WERI-Rb-1 (cell line): ENCODE measurements around the gene GNLY.

Experiments
- DNase-seq: peaks from one replicate; pipeline ENCODE4 v3.0.0-alpha.2; 2020
- H3K27ac ChIP-seq: fragments of 250-450 bp; sonication (Bioruptor Pico); 2 replicates; pipeline ENCODE4 v1.5.1; 2020; ENCODE audit warnings: mild to moderate bottlenecking, moderate library complexity
- H3K27me3 ChIP-seq: fragments of 250-450 bp; sonication (Bioruptor Pico); 2 replicates; pipeline ENCODE4 v1.5.1; 2021; ENCODE audit warnings: mild to moderate bottlenecking, low read depth, moderate library complexity; ENCODE audit not compliant: insufficient read depth, severe bottlenecking
- H3K36me3 ChIP-seq: fragments of 250-450 bp; sonication (Bioruptor Pico); 2 replicates; pipeline ENCODE4 v1.5.1; 2020; ENCODE audit warnings: mild to moderate bottlenecking, moderate library complexity
- H3K4me3 ChIP-seq: 2 replicates; pipeline ENCODE4 v1.5.1; 2011; ENCODE audit warnings: low read depth, mild to moderate bottlenecking, control low read depth, low read length
- H3K9me3 ChIP-seq: fragments of 250-450 bp; sonication (Bioruptor Pico); 2 replicates; pipeline ENCODE4 v1.5.1; 2021; ENCODE audit warnings: mild to moderate bottlenecking, moderate library complexity; ENCODE audit not compliant: severe bottlenecking
- TF ChIP-seq, protein P1 (sequence below): IDR thresholded peaks from 2 replicates; pipeline ENCODE4 v1.5.1; 2011; ENCODE audit warnings: low read depth, mild to moderate bottlenecking, control low read depth, inconsistent platforms, low read length

Gene GNLY

DNA sequence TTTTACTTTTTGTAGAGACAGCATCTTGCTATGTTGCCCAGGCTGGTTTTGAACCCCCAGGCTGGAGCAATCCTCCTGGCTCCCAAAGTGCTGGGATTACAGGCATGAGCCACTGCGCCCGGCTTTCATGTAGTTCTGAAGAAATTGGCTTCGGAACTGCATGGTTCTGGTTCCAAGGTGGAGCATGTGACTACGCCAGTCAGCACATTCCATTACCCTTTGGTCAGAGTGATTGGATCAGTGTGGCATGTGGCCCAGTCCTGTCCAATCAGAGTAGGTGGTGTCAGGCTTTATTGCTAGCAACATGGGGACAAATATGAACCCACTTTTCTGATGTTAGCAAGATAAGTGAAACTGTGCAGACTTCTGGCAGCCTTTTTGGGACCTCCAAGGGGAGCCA lies 43.3 kb downstream of the GNLY start:
- TF ChIP-seq, protein P1, sequence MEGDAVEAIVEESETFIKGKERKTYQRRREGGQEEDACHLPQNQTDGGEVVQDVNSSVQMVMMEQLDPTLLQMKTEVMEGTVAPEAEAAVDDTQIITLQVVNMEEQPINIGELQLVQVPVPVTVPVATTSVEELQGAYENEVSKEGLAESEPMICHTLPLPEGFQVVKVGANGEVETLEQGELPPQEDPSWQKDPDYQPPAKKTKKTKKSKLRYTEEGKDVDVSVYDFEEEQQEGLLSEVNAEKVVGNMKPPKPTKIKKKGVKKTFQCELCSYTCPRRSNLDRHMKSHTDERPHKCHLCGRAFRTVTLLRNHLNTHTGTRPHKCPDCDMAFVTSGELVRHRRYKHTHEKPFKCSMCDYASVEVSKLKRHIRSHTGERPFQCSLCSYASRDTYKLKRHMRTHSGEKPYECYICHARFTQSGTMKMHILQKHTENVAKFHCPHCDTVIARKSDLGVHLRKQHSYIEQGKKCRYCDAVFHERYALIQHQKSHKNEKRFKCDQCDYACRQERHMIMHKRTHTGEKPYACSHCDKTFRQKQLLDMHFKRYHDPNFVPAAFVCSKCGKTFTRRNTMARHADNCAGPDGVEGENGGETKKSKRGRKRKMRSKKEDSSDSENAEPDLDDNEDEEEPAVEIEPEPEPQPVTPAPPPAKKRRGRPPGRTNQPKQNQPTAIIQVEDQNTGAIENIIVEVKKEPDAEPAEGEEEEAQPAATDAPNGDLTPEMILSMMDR = no peak
- Histone ChIP-seq H3K27me3 (no peaks in the 10 kb centered on the region), H3K27ac (no peak overlapping the region), H3K9me3 (peaks cover 4% of the 10 kb centered on the region), H3K4me3 (no peak overlapping the region), H3K36me3 (no peaks in the 10 kb centered on the region)
- no peak for DNase-seq

DNA sequence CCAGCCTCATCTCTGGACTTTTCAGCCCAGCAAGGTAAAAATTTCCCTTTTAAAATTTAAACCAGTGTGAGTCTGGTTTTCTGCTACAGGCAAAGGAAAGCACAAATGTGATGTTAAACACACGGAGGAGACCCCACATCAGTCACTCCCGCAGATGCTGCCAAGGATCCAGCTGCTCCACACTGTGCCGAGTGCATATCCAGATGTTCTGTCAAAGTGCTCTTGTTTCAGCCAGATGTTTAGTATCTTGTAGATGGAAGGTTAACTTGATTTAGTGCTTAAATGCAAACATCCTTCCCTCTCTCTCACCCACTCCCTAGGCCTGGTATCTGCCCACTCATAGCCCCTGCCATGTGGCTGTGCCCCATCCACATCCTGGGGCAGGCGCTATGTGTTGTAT lies 43.8 kb downstream of the GNLY start:
- no peak for DNase-seq
- Histone ChIP-seq H3K36me3 (no peaks in the 10 kb centered on the region), H3K27ac (no peak overlapping the region), H3K27me3 (no peaks in the 10 kb centered on the region), H3K4me3 (no peak overlapping the region), H3K9me3 (peaks cover 4% of the 10 kb centered on the region)
- TF ChIP-seq, protein P1 = no peak

DNA sequence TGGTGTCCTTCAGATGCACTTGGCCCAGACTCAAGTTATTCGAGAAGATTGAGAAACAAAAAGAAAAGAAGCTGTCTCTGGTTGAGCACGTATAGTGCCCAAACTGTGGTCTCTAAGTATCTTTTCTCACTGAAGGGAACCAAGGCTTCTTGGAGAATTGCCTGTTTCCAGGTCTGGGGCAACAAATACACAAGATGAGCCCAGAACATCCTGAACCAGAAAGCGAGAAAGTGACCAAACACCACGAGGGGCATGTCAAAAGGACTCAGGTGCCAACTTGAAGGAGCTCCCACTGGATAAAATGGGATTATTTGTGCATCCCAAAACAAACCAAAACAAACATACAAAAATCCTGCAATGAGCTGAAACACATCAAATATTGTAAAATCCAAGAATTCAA lies 46.0 kb downstream of the GNLY start:
- Histone ChIP-seq H3K4me3 (no peak overlapping the region), H3K36me3 (no peaks in the 10 kb centered on the region), H3K9me3 (peaks cover 4% of the 10 kb centered on the region), H3K27me3 (no peaks in the 10 kb centered on the region), H3K27ac (no peak overlapping the region)
- DNase-seq = no peak
- TF ChIP-seq, protein P1 = no peak

DNA sequence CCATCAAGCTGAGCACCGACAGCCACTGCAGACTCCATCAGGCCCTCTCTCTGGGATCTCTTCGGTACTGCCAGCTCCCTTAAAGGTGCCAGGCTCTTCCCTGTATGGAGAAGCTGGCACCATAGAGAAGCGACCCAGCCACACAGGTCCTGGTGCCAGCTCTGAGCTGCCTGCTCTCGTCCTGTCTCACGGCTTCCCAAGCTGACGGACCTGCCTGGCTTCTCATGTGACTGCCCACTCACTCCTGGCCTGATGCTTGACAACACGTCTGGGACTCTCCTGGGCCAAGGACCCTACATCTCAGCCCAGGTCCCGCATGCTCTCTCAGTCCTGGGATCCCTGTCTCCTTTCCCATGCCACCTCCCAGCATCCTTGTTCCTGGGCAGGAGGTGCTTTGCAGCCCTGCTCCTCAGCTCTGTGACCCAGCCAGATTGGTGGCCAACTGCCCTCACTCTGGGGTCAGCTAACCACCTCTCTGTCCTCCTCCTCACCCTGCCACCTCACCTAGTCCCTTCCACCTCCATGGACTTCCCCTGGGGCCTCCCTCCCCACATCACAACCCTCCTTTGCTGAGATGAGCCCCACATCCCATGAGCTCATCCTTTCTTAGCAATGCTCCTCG lies 47.2 kb downstream of the GNLY start:
- peaks cover 4% of the 10 kb centered on the region for H3K9me3 ChIP-seq
- H3K27ac ChIP-seq = peak overlapping the region; percentile 65; the same call in 1 of the 2 replicates
- H3K4me3 ChIP-seq = no peak overlapping the region
- no peaks in the 10 kb centered on the region for H3K36me3 ChIP-seq
- DNase-seq = no peak
- TF ChIP-seq, protein P1 = no peak
- H3K27me3 ChIP-seq = no peaks in the 10 kb centered on the region

DNA sequence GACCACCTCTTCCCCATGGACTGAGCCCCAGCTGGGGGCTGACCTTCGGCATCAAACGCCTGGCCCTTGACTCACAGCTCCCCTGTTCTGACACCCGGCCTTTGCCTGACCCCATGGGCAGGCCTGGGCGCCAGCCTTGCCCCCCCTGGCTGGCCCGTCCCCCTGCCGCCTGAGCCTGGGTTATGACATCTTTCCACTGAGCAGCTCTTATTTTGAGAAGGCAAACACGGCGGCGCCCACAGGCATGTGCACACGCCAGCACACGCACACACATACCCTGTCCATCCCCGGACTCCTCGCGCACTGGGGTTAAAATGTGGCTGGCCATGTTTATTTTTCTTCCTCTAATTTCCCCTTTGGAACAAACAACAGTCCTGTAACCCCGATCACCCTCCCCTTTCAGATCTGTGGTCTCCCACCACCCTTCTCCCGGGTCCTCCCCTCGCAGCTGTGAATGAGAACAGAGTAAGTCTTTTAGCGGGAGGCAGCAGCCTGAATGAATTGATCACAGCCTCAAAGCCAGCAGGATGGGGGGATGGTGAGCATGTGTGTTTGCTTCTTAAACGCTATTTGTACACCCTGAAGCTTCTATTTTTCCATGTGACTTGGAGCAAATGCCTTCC lies 47.8 kb downstream of the GNLY start:
- no peaks in the 10 kb centered on the region for H3K36me3 ChIP-seq
- DNase-seq = peak; percentile 53
- no peak overlapping the region for H3K4me3 ChIP-seq
- TF ChIP-seq, protein P1 = no peak
- no peaks in the 10 kb centered on the region for H3K27me3 ChIP-seq
- peaks cover 4% of the 10 kb centered on the region for H3K9me3 ChIP-seq
- peak overlapping the region; percentile 65 for H3K27ac ChIP-seq
